ENCODE measurements around the gene MAP2K7.
"Not testable (repeated sequence)": the region's sequence is repeated elsewhere in the genome, so short reads cannot be mapped to it uniquely, and the experiment has no call there.

Gene MAP2K7

GRCh38 chr19:7885818-7886217 is 17.9 kb upstream of the MAP2K7 start:
- no peak for DNase-seq

GRCh38 chr19:7887408-7888144 is 16.1 kb upstream of the MAP2K7 start:
- no peak for DNase-seq

- peak; percentile 27 for DNase-seq
Observed at GRCh38 chr19:7888145-7888825, 15.4 kb upstream of the MAP2K7 start, which contains the start of gene LRRC8E. Gene LRRC8E (plus strand): TSS chr19:7888510. CDS start chr19:7895604, 7,094 bp downstream.

- no peak for DNase-seq
Observed at GRCh38 chr19:7888826-7889217, 14.9 kb upstream of the MAP2K7 start.

- not testable (repeated sequence) for DNase-seq
Observed at GRCh38 chr19:7893362-7894101, 10.1 kb upstream of the MAP2K7 start.

- no peak for DNase-seq
Observed at GRCh38 chr19:7894612-7895309, 8.9 kb upstream of the MAP2K7 start.

- DNase-seq, result no peak
Observed at GRCh38 chr19:7895565-7895964, 8.1 kb upstream of the MAP2K7 start.

GRCh38 chr19:7897292-7897691 is 6.4 kb upstream of the MAP2K7 start:
- DNase-seq, result no peak

- DNase-seq, result no peak
Observed at GRCh38 chr19:7898967-7899366, 4.7 kb upstream of the MAP2K7 start.

- no peak for DNase-seq
Observed at GRCh38 chr19:7899751-7900378, 3.8 kb upstream of the MAP2K7 start.

- no peak for DNase-seq
Observed at GRCh38 chr19:7900401-7900870, 3.2 kb upstream of the MAP2K7 start.

- no peak for DNase-seq
Observed at GRCh38 chr19:7900931-7901330, 2.7 kb upstream of the MAP2K7 start.

GRCh38 chr19:7901337-7901736 is 2.3 kb upstream of the MAP2K7 start:
- DNase-seq, result no peak

- no peak for DNase-seq
Observed at GRCh38 chr19:7902796-7903243, 857 bp upstream of the MAP2K7 start.

- DNase-seq, result no peak
Observed at GRCh38 chr19:7904074-7905020, 670 bp downstream of the MAP2K7 start.

- DNase-seq, result no peak
Observed at GRCh38 chr19:7905268-7905667, 1.6 kb downstream of the MAP2K7 start.

- no peak for DNase-seq
Observed at GRCh38 chr19:7905859-7906258, 2.2 kb downstream of the MAP2K7 start.

GRCh38 chr19:7907122-7907521 is 3.4 kb downstream of the MAP2K7 start:
- DNase-seq, result no peak

GRCh38 chr19:7907544-7907943 is 3.9 kb downstream of the MAP2K7 start:
- DNase-seq, result no peak

- DNase-seq, result no peak
Observed at GRCh38 chr19:7908078-7908699, 4.5 kb downstream of the MAP2K7 start.
